Measurements from ENCODE around the gene ICAM1.

The ICAM1 gene

DNA sequence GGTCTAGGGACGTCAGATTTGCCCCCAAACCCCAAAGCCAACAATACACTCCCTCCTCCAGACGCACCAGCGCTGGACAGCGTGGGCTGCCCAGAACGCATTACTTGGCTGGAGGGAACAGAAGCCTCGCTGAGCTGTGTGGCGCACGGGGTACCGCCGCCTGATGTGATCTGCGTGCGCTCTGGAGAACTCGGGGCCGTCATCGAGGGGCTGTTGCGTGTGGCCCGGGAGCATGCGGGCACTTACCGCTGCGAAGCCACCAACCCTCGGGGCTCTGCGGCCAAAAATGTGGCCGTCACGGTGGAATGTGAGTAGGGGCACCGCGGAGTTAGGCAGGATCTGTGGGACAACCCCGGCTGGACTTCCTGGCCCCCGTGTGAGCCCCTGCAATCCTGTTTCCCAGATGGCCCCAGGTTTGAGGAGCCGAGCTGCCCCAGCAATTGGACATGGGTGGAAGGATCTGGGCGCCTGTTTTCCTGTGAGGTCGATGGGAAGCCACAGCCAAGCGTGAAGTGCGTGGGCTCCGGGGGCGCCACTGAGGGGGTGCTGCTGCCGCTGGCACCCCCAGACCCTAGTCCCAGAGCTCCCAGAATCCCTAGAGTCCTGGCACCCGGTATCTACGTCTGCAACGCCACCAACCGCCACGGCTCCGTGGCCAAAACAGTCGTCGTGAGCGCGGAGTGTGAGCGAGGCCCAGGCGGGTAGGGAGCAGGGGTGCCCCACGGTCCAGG, 22.9 kb downstream of the ICAM1 start:
- H3K27ac Mint-ChIP-seq: no peak overlapping the region
- TF ChIP-seq, protein P1, sequence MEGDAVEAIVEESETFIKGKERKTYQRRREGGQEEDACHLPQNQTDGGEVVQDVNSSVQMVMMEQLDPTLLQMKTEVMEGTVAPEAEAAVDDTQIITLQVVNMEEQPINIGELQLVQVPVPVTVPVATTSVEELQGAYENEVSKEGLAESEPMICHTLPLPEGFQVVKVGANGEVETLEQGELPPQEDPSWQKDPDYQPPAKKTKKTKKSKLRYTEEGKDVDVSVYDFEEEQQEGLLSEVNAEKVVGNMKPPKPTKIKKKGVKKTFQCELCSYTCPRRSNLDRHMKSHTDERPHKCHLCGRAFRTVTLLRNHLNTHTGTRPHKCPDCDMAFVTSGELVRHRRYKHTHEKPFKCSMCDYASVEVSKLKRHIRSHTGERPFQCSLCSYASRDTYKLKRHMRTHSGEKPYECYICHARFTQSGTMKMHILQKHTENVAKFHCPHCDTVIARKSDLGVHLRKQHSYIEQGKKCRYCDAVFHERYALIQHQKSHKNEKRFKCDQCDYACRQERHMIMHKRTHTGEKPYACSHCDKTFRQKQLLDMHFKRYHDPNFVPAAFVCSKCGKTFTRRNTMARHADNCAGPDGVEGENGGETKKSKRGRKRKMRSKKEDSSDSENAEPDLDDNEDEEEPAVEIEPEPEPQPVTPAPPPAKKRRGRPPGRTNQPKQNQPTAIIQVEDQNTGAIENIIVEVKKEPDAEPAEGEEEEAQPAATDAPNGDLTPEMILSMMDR (IDR thresholded peaks at IDR 0.05; ENCODE audit: unreplicated experiment in 3 of 3): no peak
- H3K4me3 Mint-ChIP-seq: no peak overlapping the region
- H3K36me3 Mint-ChIP-seq (ENCODE audit: low read depth): no peaks in the 10 kb centered on the region
- H3K27me3 Mint-ChIP-seq (ENCODE audit: low read depth): peaks cover 98% of the 10 kb centered on the region
- H3K4me1 Mint-ChIP-seq: peaks cover 17% of the 10 kb centered on the region
- H3K9me3 Mint-ChIP-seq: peaks cover 3% of the 10 kb centered on the region

DNA sequence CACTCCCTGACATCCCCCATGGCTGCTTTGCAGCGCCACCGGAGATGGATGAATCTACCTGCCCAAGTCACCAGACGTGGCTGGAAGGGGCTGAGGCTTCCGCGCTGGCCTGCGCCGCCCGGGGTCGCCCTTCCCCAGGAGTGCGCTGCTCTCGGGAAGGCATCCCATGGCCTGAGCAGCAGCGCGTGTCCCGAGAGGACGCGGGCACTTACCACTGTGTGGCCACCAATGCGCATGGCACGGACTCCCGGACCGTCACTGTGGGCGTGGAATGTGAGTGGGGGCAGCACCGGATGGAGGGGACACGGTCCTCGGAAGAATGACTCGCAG, 23.4 kb downstream of the ICAM1 start:
- peaks cover 95% of the 10 kb centered on the region for H3K27me3 Mint-ChIP-seq (ENCODE audit: low read depth)
- peaks cover 15% of the 10 kb centered on the region for H3K4me1 Mint-ChIP-seq
- H3K4me3 Mint-ChIP-seq: peak overlapping the region in 1 of 3 experiments; percentile 11
- no peak overlapping the region for H3K27ac Mint-ChIP-seq
- H3K36me3 Mint-ChIP-seq (ENCODE audit: low read depth): no peaks in the 10 kb centered on the region
- TF ChIP-seq, protein P1 (IDR thresholded peaks at IDR 0.05; ENCODE audit: unreplicated experiment in 3 of 3): peak in 1 of 3 experiments; percentile 11
- peaks cover 3% of the 10 kb centered on the region for H3K9me3 Mint-ChIP-seq

DNA sequence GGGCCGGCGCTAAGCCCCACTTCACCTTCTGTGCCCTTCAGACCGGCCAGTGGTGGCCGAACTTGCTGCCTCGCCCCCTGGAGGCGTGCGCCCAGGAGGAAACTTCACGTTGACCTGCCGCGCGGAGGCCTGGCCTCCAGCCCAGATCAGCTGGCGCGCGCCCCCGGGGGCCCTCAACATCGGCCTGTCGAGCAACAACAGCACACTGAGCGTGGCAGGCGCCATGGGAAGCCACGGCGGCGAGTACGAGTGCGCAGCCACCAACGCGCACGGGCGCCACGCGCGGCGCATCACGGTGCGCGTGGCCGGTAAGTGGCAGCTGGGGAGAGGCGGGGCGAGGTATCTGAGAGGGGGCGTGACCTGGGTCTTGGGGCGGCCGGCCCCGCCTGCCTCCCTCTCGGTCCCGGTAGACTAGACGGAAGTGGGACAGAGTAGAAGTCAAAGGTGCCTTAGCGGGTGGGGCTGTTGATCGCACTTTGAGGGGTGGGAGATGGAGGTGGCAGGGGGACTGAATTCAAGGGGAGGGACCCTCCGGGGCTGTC, 24.5 kb downstream of the ICAM1 start:
- Mint-ChIP-seq H3K27me3 (ENCODE audit: low read depth) (peaks cover 89% of the 10 kb centered on the region), H3K4me1 (peaks cover 13% of the 10 kb centered on the region), H3K36me3 (ENCODE audit: low read depth) (no peaks in the 10 kb centered on the region), H3K9me3 (peaks cover 3% of the 10 kb centered on the region), H3K4me3 (peak overlapping the region; percentile 52 to 70 (median 59)), H3K27ac (no peak overlapping the region)
- TF ChIP-seq, protein P1 (IDR thresholded peaks at IDR 0.05; ENCODE audit: unreplicated experiment in 3 of 3): peak in 1 of 3 experiments; percentile 8

GRCh38 chr19:10295847-10296591, 25.1 kb downstream of the ICAM1 start:
- Mint-ChIP-seq H3K27ac (no peak overlapping the region), H3K9me3 (peaks cover 3% of the 10 kb centered on the region), H3K27me3 (ENCODE audit: low read depth) (peaks cover 83% of the 10 kb centered on the region), H3K4me1 (peaks cover 9% of the 10 kb centered on the region), H3K36me3 (ENCODE audit: low read depth) (no peaks in the 10 kb centered on the region), H3K4me3 (peak overlapping the region; percentile 52 to 70 (median 59))
- TF ChIP-seq, protein P1 (IDR thresholded peaks at IDR 0.05; ENCODE audit: unreplicated experiment in 3 of 3): no peak

DNA sequence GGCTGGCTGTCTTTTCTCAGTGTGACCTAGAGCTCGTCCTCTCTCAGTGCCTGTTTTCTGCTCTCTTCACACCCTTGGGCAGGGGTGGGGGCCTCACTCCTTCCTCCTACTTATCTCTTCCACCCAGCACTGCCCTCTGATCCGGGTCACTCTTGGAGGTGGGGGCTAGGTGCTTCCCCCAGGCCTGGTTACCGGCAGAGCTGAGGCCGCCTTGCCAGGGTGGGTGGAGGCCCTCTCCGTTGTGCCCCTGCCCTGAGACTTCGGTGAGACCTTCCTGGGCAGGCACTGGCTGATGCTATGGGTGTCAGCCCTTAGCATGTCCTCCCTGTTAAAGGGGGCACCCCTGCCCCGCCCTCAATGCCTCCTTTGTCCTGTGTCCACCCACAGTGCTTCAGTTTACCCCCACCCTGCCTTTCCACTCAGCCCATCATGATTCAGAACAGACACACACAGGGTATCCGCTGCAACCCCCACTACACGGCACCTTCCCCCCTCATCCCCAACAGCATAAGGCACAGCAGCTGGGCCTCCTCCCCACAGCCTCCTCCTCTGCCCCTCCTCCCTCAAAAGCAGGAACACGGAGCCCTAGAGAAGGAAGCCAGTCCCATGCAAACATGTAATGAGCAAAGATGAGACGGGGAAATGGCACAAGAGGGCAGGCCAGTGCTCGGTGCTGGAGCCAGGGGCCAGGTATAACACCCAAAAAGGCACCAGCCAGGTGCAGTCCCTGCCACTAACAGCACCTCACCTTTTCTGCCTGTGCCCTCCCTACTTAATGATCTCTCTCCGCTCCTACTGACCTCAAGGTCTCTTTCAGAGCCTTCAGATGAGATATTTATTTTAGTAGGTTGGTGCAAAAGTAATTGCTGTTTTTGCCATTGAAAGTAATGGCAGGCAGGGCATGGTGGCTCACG, 28.9 kb downstream of the ICAM1 start:
- peaks cover 4% of the 10 kb centered on the region for H3K4me1 Mint-ChIP-seq
- H3K9me3 Mint-ChIP-seq: no peaks in the 10 kb centered on the region
- peaks cover 3% of the 10 kb centered on the region for H3K36me3 Mint-ChIP-seq (ENCODE audit: low read depth)
- TF ChIP-seq, protein P1 (IDR thresholded peaks at IDR 0.05; ENCODE audit: unreplicated experiment in 3 of 3): no peak
- peaks cover 64% of the 10 kb centered on the region for H3K27me3 Mint-ChIP-seq (ENCODE audit: low read depth)
- H3K27ac Mint-ChIP-seq: no peak overlapping the region
- H3K4me3 Mint-ChIP-seq: peak overlapping the region in 1 of 3 experiments; percentile 7
